SK-N-SH (cell line): Measurements from ENCODE around the gene SLC35F5. TPM values are rescaled to one million over a fixed set of nuclear protein-coding genes. Genes with fewer than 3 reads are reported as not detected.

Experiments used
- CTCF ChIA-PET: fragments of 300-600, 350-600 bp; formaldehyde crosslinking; extraction: SDS; loops from one replicate; lab custom pipeline; 2021; lab: Yijun Ruan, JAX
- POLR2A ChIA-PET: fragments of 350-600 bp; sonication (Branson Sonifier 250); formaldehyde crosslinking; extraction: SDS; loops from one replicate; lab custom pipeline; 2020; ENCODE audit warnings: antibody characterized with exemption, inconsistent platforms; lab: Yijun Ruan, JAX
- DNase-seq: peaks from one replicate; pipeline ENCODE4 v3.0.0; 2012
- H2AFZ ChIP-seq: fragments of 200-600 bp; sonication (generic); 2 replicates; pipeline ENCODE4 v1.8.1; 2016; ENCODE audit warnings: antibody characterized with exemption, mild to moderate bottlenecking, low read depth
- H3F3A ChIP-seq: fragments of 200-600 bp; sonication (generic); replicated peaks from 2 replicates; pipeline ENCODE3; 2016; ENCODE audit warnings: antibody characterized with exemption, mild to moderate bottlenecking; ENCODE audit not compliant: insufficient read depth
- H3K27ac ChIP-seq, 2 experiments: fragments of 200-500 bp in 1 of 2; fragments of 200-600 bp in 1 of 2; sonication (Bioruptor generic) in 1 of 2; sonication (generic), shearing (Covaris generic) in 1 of 2; 2 replicates each; pipeline versions ENCODE4 v1.5.1 to v1.6.1; 2014 to 2016; ENCODE audit warnings: low read depth in 2 of 2, inconsistent platforms in 1 of 2, low read length in 1 of 2, mild to moderate bottlenecking in 1 of 2, mixed read lengths in 1 of 2
- H3K27me3 ChIP-seq: fragments of 200-600 bp; sonication (generic), shearing (Covaris generic); 2 replicates; pipeline ENCODE4 v1.6.1; 2016; ENCODE audit warnings: mixed run types; ENCODE audit not compliant: insufficient read depth
- H3K36me3 ChIP-seq, 2 experiments: fragments of 200-500 bp in 1 of 2; fragments of 200-600 bp in 1 of 2; sonication (Bioruptor generic) in 1 of 2; sonication (generic) in 1 of 2; replicated peaks in 1 of 2; 2 replicates each; pipeline versions ENCODE3 to v1.5.1; 2014 to 2016; ENCODE audit warnings: low read length in 1 of 2, mild to moderate bottlenecking in 1 of 2; ENCODE audit not compliant: insufficient read depth in 2 of 2, control insufficient read depth in 1 of 2
- H3K4me1 ChIP-seq, 2 experiments: fragments of 200-500 bp in 1 of 2; fragments of 200-600 bp in 1 of 2; sonication (Bioruptor generic) in 1 of 2; sonication (generic), shearing (Covaris generic) in 1 of 2; 2 replicates each; pipeline versions ENCODE4 v1.5.1 to v1.6.1; 2014 to 2016; ENCODE audit warnings: low read depth in 1 of 2, low read length in 1 of 2, mixed run types in 1 of 2; ENCODE audit not compliant: insufficient read depth in 2 of 2, control insufficient read depth in 1 of 2
- H3K4me2 ChIP-seq: fragments of 200-600 bp; sonication (generic), shearing (Covaris generic); 2 replicates; pipeline ENCODE4 v1.6.1; 2017; ENCODE audit warnings: mixed run types
- H3K4me3 ChIP-seq, 2 experiments: fragments of 200-500 bp in 1 of 2; fragments of 200-600 bp in 1 of 2; sonication (Bioruptor generic) in 1 of 2; sonication (generic), shearing (Covaris generic) in 1 of 2; 2 replicates each; pipeline versions ENCODE4 v1.5.1 to v1.8.1; 2014 to 2016; ENCODE audit warnings: low read depth in 2 of 2, inconsistent platforms in 1 of 2, low read length in 1 of 2, mild to moderate bottlenecking in 1 of 2, mixed read lengths in 1 of 2, moderate library complexity in 1 of 2
- H3K79me2 ChIP-seq: fragments of 200-600 bp; sonication (generic); 2 replicates; pipeline ENCODE4 v1.8.1; 2017; ENCODE audit warnings: mild to moderate bottlenecking; ENCODE audit not compliant: insufficient read depth
- H3K9ac ChIP-seq: fragments of 200-600 bp; sonication (generic); 2 replicates; pipeline ENCODE4 v1.6.1; 2017; ENCODE audit warnings: mixed run types
- H3K9me2 ChIP-seq: fragments of 200-600 bp; sonication (generic); 2 replicates; pipeline ENCODE4 v1.6.1; 2017; ENCODE audit warnings: mixed run types
- H3K9me3 ChIP-seq: fragments of 200-600 bp; sonication (generic); 2 replicates; pipeline ENCODE4 v1.6.1; 2017; ENCODE audit warnings: mixed run types, mild to moderate bottlenecking, moderate library complexity
- H4K20me1 ChIP-seq: fragments of 200-600 bp; sonication (generic); 2 replicates; pipeline ENCODE4 v1.6.1; 2017; ENCODE audit warnings: mild to moderate bottlenecking, mixed run types; ENCODE audit not compliant: insufficient read depth
- EP300 ChIP-seq, 2 experiments: IDR thresholded peaks; 2 replicates each; pipeline versions ENCODE4 v1.4.0 to v1.6.1; 2012; ENCODE audit warnings: borderline replicate concordance in 1 of 2, low read depth in 1 of 2, low read length in 1 of 2
- GATA2 ChIP-seq: sonication (generic); formaldehyde crosslinking; IDR thresholded peaks from 2 replicates; pipeline ENCODE4 v1.5.0; 2020; ENCODE audit warnings: mild to moderate bottlenecking, missing genetic modification reagents
- JUND ChIP-seq: IDR thresholded peaks from 2 replicates; pipeline ENCODE4 v1.4.0; 2012
- NFIC ChIP-seq: IDR thresholded peaks from 2 replicates; pipeline ENCODE4 v1.4.0; 2012; ENCODE audit warnings: borderline replicate concordance
- POLR2AphosphoS5 ChIP-seq: IDR thresholded peaks from 2 replicates; pipeline ENCODE4 v1.6.1; 2012; ENCODE audit warnings: low read depth, low read length
- RAD21 ChIP-seq: IDR thresholded peaks from 2 replicates; pipeline ENCODE4 v1.6.1; 2012; ENCODE audit warnings: mild to moderate bottlenecking, low read length
- SMC3 ChIP-seq: IDR thresholded peaks from 2 replicates; pipeline ENCODE4 v1.6.1; 2012; ENCODE audit warnings: low read depth, low read length, improper control_type of control experiment
- YY1 ChIP-seq: IDR thresholded peaks from 2 replicates; pipeline ENCODE4 v1.4.0; 2012; ENCODE audit warnings: low read depth, mild to moderate bottlenecking
- WGBS: methylation state at CpG from one replicate; pipeline ENCODE4 v1.1.6; 2017; ENCODE audit warnings: low lambda C conversion rate; 5-methylcytosine and 5-hydroxymethylcytosine counted together
- polyA plus RNA-seq, 3 experiments: library from polyadenylated mRNA; depleted of rRNA; stranded (reverse); fragments of >200 nt; gene quantifications; 2 replicates each; pipeline ENCODE4 v1.2.3, GENCODE V29; 2012
- TF ChIP-seq, protein P1 (sequence below): IDR thresholded peaks from 2 replicates; pipeline ENCODE4 v1.6.1; 2012; ENCODE audit warnings: mild to moderate bottlenecking, low read depth, low read length, moderate library complexity
- TF ChIP-seq, protein P2 (sequence below): fragments of 200-600 bp; sonication (generic); IDR thresholded peaks from 2 replicates; pipeline ENCODE4 v1.6.1; 2017; ENCODE audit warnings: antibody characterized with exemption, mild to moderate bottlenecking, moderate library complexity

Gene SLC35F5
- polyA plus RNA-seq, 1 of the 3 experiments (the other 2 are of a cell fraction), result 16.8 TPM

GRCh38 chr2:113703386-113704299 is 52.8 kb downstream of the SLC35F5 start:
- Histone ChIP-seq H3K4me3 (no peak overlapping the region), H3K4me1 (peaks cover 0 to 4% of the 10 kb centered on the region in 2 experiments; a peak in 1 of 4 replicates), H3K27me3 (no peaks in the 10 kb centered on the region), H3K36me3 (peaks cover 0 to 3% of the 10 kb centered on the region in 2 experiments), H3K27ac (no peak overlapping the region), H3K4me2 (no peak overlapping the region), H3K79me2 (no peaks in the 10 kb centered on the region), H3K9me3 (no peaks in the 10 kb centered on the region), H4K20me1 (no peaks in the 10 kb centered on the region), H2AFZ (no peak overlapping the region), H3K9me2 (no peaks in the 10 kb centered on the region), H3F3A (peaks cover 3% of the 10 kb centered on the region), H3K9ac (no peak overlapping the region)
- no peak for TF ChIP-seq POLR2AphosphoS5
- TF ChIP-seq, protein P1, sequence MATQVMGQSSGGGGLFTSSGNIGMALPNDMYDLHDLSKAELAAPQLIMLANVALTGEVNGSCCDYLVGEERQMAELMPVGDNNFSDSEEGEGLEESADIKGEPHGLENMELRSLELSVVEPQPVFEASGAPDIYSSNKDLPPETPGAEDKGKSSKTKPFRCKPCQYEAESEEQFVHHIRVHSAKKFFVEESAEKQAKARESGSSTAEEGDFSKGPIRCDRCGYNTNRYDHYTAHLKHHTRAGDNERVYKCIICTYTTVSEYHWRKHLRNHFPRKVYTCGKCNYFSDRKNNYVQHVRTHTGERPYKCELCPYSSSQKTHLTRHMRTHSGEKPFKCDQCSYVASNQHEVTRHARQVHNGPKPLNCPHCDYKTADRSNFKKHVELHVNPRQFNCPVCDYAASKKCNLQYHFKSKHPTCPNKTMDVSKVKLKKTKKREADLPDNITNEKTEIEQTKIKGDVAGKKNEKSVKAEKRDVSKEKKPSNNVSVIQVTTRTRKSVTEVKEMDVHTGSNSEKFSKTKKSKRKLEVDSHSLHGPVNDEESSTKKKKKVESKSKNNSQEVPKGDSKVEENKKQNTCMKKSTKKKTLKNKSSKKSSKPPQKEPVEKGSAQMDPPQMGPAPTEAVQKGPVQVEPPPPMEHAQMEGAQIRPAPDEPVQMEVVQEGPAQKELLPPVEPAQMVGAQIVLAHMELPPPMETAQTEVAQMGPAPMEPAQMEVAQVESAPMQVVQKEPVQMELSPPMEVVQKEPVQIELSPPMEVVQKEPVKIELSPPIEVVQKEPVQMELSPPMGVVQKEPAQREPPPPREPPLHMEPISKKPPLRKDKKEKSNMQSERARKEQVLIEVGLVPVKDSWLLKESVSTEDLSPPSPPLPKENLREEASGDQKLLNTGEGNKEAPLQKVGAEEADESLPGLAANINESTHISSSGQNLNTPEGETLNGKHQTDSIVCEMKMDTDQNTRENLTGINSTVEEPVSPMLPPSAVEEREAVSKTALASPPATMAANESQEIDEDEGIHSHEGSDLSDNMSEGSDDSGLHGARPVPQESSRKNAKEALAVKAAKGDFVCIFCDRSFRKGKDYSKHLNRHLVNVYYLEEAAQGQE, result no peak
- no peak for TF ChIP-seq JUND
- no peak for TF ChIP-seq YY1
- TF ChIP-seq NFIC, result no peak
- TF ChIP-seq GATA2 (CRISPR knock-in tag), result no peak
- TF ChIP-seq EP300 (IDR thresholded peaks at IDR 0.05; ENCODE audit: borderline replicate concordance in 1 of 2, low read depth in 1 of 2, low read length in 1 of 2), result no peak
- POLR2A ChIA-PET, result no interaction called here
- 89% methylated on average over 25 of the region's 25 CpGs for WGBS
- CTCF ChIA-PET, result interaction anchor here (1.5 kb wide), 1 partner anchor 100 kb away, joined by 3 read pairs; no protein-coding TSS in a partner anchor
- peak; percentile 15 for DNase-seq

DNA sequence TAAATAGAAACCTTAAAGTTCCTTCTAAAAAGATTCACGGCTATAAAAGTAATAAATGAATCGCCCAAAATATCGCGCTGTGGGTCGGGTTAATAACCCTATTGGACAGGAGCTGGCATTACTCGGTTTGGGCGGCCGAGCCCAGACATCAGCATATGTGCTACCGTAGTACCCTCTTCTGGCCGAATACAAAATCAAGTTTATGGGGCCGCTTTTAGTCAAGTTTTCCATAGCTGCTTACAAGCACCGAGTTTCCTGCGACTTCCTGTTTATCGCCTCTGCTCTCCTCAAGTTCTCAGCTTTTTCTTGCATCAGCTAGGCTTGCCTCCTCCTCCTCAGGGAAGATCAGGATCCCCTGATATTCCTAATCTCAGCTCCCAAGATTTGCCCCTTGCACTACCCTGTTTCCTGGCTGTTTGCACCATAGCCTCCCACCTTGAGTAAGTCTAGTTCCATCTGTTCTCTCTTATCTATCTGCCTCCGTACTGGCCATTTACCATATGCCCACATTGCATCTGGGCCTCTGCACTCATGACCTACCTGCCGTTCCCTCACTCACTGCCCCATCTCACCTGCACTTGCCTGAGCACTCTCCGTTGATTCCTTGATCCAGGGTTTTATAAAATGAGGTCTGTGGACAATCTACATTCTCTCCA is 56.1 kb downstream of the SLC35F5 start:
- no peak overlapping the region for H3K27ac ChIP-seq
- no peaks in the 10 kb centered on the region for H3K79me2 ChIP-seq
- H3K9me2 ChIP-seq, result no peaks in the 10 kb centered on the region
- 42% methylated on average over 17 of the region's 17 CpGs for whole genome bisulfite sequencing
- no peak overlapping the region for H3K4me3 ChIP-seq
- peak; percentile 57 for DNase-seq
- H2AFZ ChIP-seq, result peak overlapping the region; percentile 49; the same call in 1 of the 2 replicates
- H3K9ac ChIP-seq, result no peak overlapping the region
- H3K27me3 ChIP-seq, result no peaks in the 10 kb centered on the region
- 0 out of 2 replicates have a peak overlapping the region, but pooled peaks have one; percentile 33 for H3K4me2 ChIP-seq
- H3F3A ChIP-seq, result no peaks in the 10 kb centered on the region
- H3K9me3 ChIP-seq, result no peaks in the 10 kb centered on the region
- ChIA-PET CTCF (interaction anchor here (0.6 to 1.1 kb wide), 5 partner anchors 15 to 564 kb away, joined by 3 to 6 read pairs (median 3); no protein-coding TSS in a partner anchor), POLR2A (no interaction called here)
- peaks cover 0 to 3% of the 10 kb centered on the region in 2 experiments for H3K36me3 ChIP-seq
- H4K20me1 ChIP-seq, result no peaks in the 10 kb centered on the region
- no peak for TF ChIP-seq YY1
- TF ChIP-seq RAD21, result peak; percentile 55
- peak; percentile 20; the same call in 1 of the 2 replicates for TF ChIP-seq SMC3
- TF ChIP-seq, protein P2, sequence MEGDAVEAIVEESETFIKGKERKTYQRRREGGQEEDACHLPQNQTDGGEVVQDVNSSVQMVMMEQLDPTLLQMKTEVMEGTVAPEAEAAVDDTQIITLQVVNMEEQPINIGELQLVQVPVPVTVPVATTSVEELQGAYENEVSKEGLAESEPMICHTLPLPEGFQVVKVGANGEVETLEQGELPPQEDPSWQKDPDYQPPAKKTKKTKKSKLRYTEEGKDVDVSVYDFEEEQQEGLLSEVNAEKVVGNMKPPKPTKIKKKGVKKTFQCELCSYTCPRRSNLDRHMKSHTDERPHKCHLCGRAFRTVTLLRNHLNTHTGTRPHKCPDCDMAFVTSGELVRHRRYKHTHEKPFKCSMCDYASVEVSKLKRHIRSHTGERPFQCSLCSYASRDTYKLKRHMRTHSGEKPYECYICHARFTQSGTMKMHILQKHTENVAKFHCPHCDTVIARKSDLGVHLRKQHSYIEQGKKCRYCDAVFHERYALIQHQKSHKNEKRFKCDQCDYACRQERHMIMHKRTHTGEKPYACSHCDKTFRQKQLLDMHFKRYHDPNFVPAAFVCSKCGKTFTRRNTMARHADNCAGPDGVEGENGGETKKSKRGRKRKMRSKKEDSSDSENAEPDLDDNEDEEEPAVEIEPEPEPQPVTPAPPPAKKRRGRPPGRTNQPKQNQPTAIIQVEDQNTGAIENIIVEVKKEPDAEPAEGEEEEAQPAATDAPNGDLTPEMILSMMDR, result peak; percentile 35; the same call in 1 of the 2 replicates
- TF ChIP-seq GATA2 (CRISPR knock-in tag), result no peak
- peaks cover 0 to 4% of the 10 kb centered on the region in 2 experiments; a peak in 1 of 4 replicates for H3K4me1 ChIP-seq
